GM18951 (cell line): ENCODE measurements around the gene SMG9.

Experiments
- POLR2A ChIP-seq: IDR thresholded peaks from 4 replicates; pipeline ENCODE4 v1.6.1; 2011; ENCODE audit warnings: mild to moderate bottlenecking; ENCODE audit not compliant: insufficient read length, insufficient read depth; ENCODE audit errors: extremely low read depth
- in situ Hi-C: fragments of 300-500 bp; cut with MboI; formaldehyde crosslinking; loops from one replicate; pipeline ENCODE4 v1.12.0; 2022; ENCODE audit warnings: low sequenced_read_pairs, mixed read lengths, inconsistent platforms; ENCODE audit not compliant: unreplicated experiment

SMG9 gene, protein sequence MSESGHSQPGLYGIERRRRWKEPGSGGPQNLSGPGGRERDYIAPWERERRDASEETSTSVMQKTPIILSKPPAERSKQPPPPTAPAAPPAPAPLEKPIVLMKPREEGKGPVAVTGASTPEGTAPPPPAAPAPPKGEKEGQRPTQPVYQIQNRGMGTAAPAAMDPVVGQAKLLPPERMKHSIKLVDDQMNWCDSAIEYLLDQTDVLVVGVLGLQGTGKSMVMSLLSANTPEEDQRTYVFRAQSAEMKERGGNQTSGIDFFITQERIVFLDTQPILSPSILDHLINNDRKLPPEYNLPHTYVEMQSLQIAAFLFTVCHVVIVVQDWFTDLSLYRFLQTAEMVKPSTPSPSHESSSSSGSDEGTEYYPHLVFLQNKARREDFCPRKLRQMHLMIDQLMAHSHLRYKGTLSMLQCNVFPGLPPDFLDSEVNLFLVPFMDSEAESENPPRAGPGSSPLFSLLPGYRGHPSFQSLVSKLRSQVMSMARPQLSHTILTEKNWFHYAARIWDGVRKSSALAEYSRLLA

GRCh38 chr19:43754503-43755255 lies at the start of gene SMG9:
SMG9 (minus strand) TSS chr19:43754962; CDS start chr19:43750741, 4,221 bp downstream.
- in situ Hi-C loops = no loop called here
- peak; percentile 66 for TF ChIP-seq POLR2A

- in situ Hi-C loops = no loop called here
These were observed 49.7 kb upstream of the SMG9 start for GRCh38 chr19:43804432-43804831.

DNA sequence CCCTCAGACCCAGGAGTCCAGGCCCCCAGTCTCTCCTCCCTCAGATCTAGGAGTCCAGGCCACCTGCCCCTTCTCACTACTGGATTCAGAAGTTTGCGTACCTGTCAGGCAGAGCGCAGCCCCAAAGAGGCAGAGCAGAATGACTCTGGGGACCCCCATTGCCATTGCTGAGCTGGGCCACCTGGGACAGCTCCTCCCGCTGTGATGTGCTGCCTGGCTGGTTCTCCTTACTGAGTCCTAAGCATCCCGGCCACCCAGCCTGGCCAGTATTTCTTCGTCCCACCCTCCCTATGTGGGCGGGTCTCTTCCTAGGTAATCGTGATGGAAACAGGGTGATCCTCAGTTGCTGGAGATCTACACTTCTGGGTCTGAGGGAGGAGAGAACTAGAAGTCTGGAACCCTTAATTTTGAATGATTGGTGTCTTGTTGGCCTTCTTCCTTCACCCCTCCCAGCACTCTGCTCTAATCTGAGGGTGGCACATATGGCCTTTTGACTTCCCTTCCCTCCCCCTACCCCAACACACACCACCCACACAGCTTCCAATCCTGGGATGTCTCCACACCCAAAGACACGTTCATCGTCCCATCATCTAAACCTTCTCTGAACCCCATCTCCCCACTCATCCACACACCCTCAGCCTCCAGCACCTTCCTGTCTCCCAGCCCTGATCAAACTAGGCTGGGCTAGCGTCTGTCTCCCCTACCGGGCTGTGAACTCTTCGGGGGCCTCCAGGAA lies 47.6 kb upstream of the SMG9 start, which contains the start of gene LYPD5:
Gene LYPD5 (minus strand): TSS at position 232 of the 736 bp plus-strand sequence. CDS start 67 bp downstream, at position 165.
- in situ Hi-C loops = no loop called here
- TF ChIP-seq POLR2A = no peak

More at GRCh38 chr19:43804432-43804831, 49.7 kb upstream of the SMG9 start:
- TF ChIP-seq POLR2A = no peak

DNA sequence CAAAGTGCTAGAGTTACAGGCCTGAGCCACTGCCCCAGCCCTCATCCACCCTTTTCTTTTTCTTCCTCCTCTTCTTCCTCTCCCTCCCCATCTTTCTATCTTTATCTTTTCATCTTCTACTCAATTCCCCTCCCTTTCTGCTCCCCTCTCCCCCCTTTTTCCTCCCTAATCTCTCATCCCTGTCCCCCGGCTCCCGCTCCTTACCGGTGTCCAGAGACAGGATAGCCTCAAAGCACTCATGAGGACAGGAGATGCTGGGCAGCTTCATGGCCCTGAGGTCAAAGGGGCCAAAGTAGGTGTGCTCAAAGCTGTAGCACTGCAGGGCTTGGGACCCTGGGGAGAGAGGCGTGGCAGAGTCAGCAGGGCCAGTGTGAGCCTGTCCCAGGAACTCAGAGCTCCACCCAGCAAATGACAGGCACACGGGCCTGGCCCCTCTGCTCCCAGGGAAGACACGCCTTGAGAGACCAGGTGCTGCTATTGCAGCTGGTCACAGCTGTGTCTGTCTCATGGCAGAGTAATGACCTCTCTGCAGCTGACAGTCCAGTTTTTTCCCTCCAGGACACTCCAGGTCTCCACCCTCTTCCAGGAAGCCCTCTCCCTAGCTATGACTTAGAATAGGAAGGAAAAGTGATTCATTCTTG lies 44.9 kb upstream of the SMG9 start:
- TF ChIP-seq POLR2A = no peak
- in situ Hi-C loops = no loop called here

GRCh38 chr19:43798546-43799409 lies 44.0 kb upstream of the SMG9 start:
- no peak for TF ChIP-seq POLR2A

GRCh38 chr19:43798026-43798545 lies 43.3 kb upstream of the SMG9 start:
- in situ Hi-C loops = no loop called here
- no peak for TF ChIP-seq POLR2A

More at GRCh38 chr19:43798546-43799409, 44.0 kb upstream of the SMG9 start:
- in situ Hi-C loops = no loop called here

GRCh38 chr19:43797556-43797955 lies 42.8 kb upstream of the SMG9 start:
- TF ChIP-seq POLR2A = no peak
- in situ Hi-C loops = no loop called here

DNA sequence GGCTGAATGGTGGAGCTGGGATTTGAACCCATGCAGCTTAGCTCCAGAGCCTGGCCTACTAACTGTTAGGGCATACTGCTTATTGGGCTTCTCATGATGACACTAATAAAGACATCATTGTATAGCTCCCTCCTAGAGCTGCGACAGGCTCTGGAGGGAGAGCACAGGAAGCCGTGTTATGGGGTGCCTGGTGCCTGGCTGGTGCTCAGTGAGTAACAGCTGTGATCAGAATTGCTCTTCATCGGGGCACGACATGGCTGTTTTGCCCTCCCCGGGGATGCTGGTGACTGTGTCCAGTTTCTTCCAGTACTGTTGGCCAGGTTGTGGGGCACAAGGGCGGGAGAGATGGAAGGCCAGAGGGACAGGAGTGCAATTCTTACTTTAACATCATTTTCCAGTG lies 42.4 kb upstream of the SMG9 start:
- TF ChIP-seq POLR2A = no peak
- in situ Hi-C loops = no loop called here

- in situ Hi-C loops = no loop called here
These were observed 35.8 kb upstream of the SMG9 start for GRCh38 chr19:43790587-43790986.

DNA sequence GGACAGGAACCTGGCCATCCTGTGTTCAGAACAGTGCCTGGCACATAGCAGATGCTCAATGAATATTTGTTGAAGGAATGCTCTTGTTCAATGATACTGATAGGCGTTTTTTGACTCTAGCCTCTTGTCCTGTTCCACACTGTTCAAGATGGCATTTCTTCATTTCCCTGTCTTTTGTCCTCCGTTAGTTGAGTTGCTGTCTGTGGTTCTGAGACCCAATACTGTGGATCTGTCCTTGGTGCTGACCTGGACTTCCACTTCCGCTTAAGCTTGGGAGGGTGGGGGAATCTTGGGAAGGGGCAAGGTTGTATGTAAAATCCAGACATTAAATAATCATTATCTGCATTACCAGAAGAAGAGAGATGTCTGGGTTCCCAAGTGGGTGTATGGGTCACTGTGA lies 34.3 kb upstream of the SMG9 start:
- in situ Hi-C loops = loop anchor here (5.0 kb wide), 1 partner anchor 47 kb away; no protein-coding TSS in a partner anchor
- no peak for TF ChIP-seq POLR2A

More at GRCh38 chr19:43790587-43790986, 35.8 kb upstream of the SMG9 start:
- no peak for TF ChIP-seq POLR2A

GRCh38 chr19:43786665-43787064 lies 31.9 kb upstream of the SMG9 start:
- TF ChIP-seq POLR2A = no peak
- in situ Hi-C loops = loop anchor here (5.0 kb wide), 1 partner anchor 44 kb away; no protein-coding TSS in a partner anchor
